HG03139 (cell line): Measurements from ENCODE around the gene TPBGL.

Source experiments
- ATAC-seq: cut with Tn5 transposase; IDR thresholded peaks from one replicate; pipeline ENCODE4 v1.9.1; 2021; ENCODE audit not compliant: unreplicated experiment

The TPBGL gene

GRCh38 chr11:75240311-75241035 lies at the start of gene TPBGL:
TSS of gene TPBGL (plus strand) at chr11:75240774. CDS start at chr11:75241050, 276 bp downstream.
- no peak for ATAC-seq

GRCh38 chr11:75191330-75191717 lies 49.2 kb upstream of the TPBGL start:
- ATAC-seq: no peak

GRCh38 chr11:75193271-75193670 lies 47.3 kb upstream of the TPBGL start:
- no peak for ATAC-seq

GRCh38 chr11:75193711-75194110 lies 46.9 kb upstream of the TPBGL start:
- no peak for ATAC-seq

- ATAC-seq: no peak
Measured at GRCh38 chr11:75194147-75194546, 46.4 kb upstream of the TPBGL start.

GRCh38 chr11:75195167-75195962 lies 45.2 kb upstream of the TPBGL start:
- ATAC-seq: no peak

GRCh38 chr11:75196426-75196825 lies 44.1 kb upstream of the TPBGL start:
- no peak for ATAC-seq

- no peak for ATAC-seq
Measured at GRCh38 chr11:75197512-75198277, 42.9 kb upstream of the TPBGL start.

GRCh38 chr11:75198278-75198973 lies 42.1 kb upstream of the TPBGL start:
- ATAC-seq: no peak

- ATAC-seq: no peak
Measured at GRCh38 chr11:75199412-75199955, 41.1 kb upstream of the TPBGL start.

GRCh38 chr11:75200051-75200450 lies 40.5 kb upstream of the TPBGL start:
- no peak for ATAC-seq

- no peak for ATAC-seq
Measured at GRCh38 chr11:75200531-75200930, 40.0 kb upstream of the TPBGL start.

- no peak for ATAC-seq
Measured at GRCh38 chr11:75201771-75202170, 38.8 kb upstream of the TPBGL start.

GRCh38 chr11:75202195-75202594 lies 38.4 kb upstream of the TPBGL start:
- no peak for ATAC-seq

- ATAC-seq: no peak
Measured at GRCh38 chr11:75203138-75203537, 37.4 kb upstream of the TPBGL start.

- ATAC-seq: no peak
Measured at GRCh38 chr11:75203641-75204011, 36.9 kb upstream of the TPBGL start.

- no peak for ATAC-seq
Measured at GRCh38 chr11:75204012-75204674, 36.4 kb upstream of the TPBGL start.

- no peak for ATAC-seq
Measured at GRCh38 chr11:75204685-75205563, 35.6 kb upstream of the TPBGL start.

GRCh38 chr11:75205564-75206020 lies 35.0 kb upstream of the TPBGL start:
- no peak for ATAC-seq
